H1 (cell line): Measurements from ENCODE around the gene TBX6. TPM values are rescaled to one million over a fixed set of nuclear protein-coding genes. Genes with fewer than 3 reads are reported as not detected.

ENCODE experiments used
- CTCF ChIA-PET: fragments of 300-600 bp; sonication (Branson Sonifier 250); formaldehyde crosslinking; loops from one replicate; lab custom pipeline; 2021; ENCODE audit not compliant: partially characterized antibody; lab: Charles Lee
- POLR2A ChIA-PET: fragments of 300-600 bp; sonication (Branson Sonifier 250); formaldehyde crosslinking; loops from one replicate; lab custom pipeline; 2021; ENCODE audit warnings: inconsistent platforms; ENCODE audit not compliant: partially characterized antibody; lab: Charles Lee
- DNase-seq, 2 experiments: peaks; one replicate each; pipeline versions ENCODE4 v3.0.0 to v3.0.0-alpha.2; 2010 to 2022; ENCODE audit warnings: low spot score in 2 of 2, low read depth in 1 of 2, mixed read lengths in 1 of 2
- FAIRE-seq: peaks from 2 replicates; lab custom pipeline; 2011; peaks lifted over from hg19 to GRCh38; lab: Jason Lieb, UNC
- H2AFZ ChIP-seq: 2 replicates; pipeline ENCODE4 v1.8.1; 2012; ENCODE audit warnings: low read length, inconsistent platforms
- H2AK5ac ChIP-seq: 2 replicates; pipeline ENCODE4 v1.6.1; 2013; ENCODE audit warnings: low read depth, low read length
- H2BK120ac ChIP-seq: replicated peaks from 2 replicates; pipeline ENCODE3; 2013; ENCODE audit warnings: low read depth, low read length, inconsistent platforms
- H2BK12ac ChIP-seq: 2 replicates; pipeline ENCODE4 v1.6.1; 2013; ENCODE audit warnings: low read depth, low read length
- H2BK15ac ChIP-seq: 2 replicates; pipeline ENCODE4 v1.6.1; 2013; ENCODE audit warnings: low read length
- H2BK20ac ChIP-seq: 2 replicates; pipeline ENCODE4 v1.6.1; 2013; ENCODE audit warnings: low read length
- H2BK5ac ChIP-seq: 2 replicates; pipeline ENCODE4 v1.6.1; 2013; ENCODE audit warnings: low read depth, low read length
- H3K14ac ChIP-seq: 2 replicates; pipeline ENCODE4 v1.6.1; 2013; ENCODE audit warnings: inconsistent platforms; ENCODE audit not compliant: insufficient read length
- H3K18ac ChIP-seq: 2 replicates; pipeline ENCODE4 v1.6.1; 2013; ENCODE audit warnings: low read length; ENCODE audit errors: extremely low read depth
- H3K23ac ChIP-seq: 2 replicates; pipeline ENCODE4 v1.6.1; 2013; ENCODE audit warnings: inconsistent platforms; ENCODE audit not compliant: insufficient read length
- H3K23me2 ChIP-seq: 2 replicates; pipeline ENCODE4 v1.6.1; 2013; ENCODE audit warnings: low read depth, low read length
- H3K27ac ChIP-seq: 2 replicates; pipeline ENCODE4 v1.6.1; 2011; ENCODE audit warnings: low read depth, low read length, inconsistent platforms
- H3K27me3 ChIP-seq, 4 experiments: replicated peaks in 1 of 4; 1 replicate in 1 of 4; 2 replicates in 3 of 4; pipeline versions ENCODE4 v1.6.1 to v1.8.1; 2011 to 2013; ENCODE audit warnings: low read length in 3 of 4, mild to moderate bottlenecking in 3 of 4, inconsistent platforms in 2 of 4, mixed read lengths in 2 of 4, moderate library complexity in 1 of 4; ENCODE audit not compliant: control insufficient read depth in 3 of 4, insufficient read depth in 3 of 4; ENCODE audit errors: extremely low read depth in 1 of 4
- H3K36me3 ChIP-seq, 4 experiments: 2 replicates each; pipeline versions ENCODE4 v1.6.1 to v1.8.1; 2011 to 2013; ENCODE audit warnings: mild to moderate bottlenecking in 4 of 4, low read length in 3 of 4, moderate library complexity in 2 of 4, control low read depth in 1 of 4, inconsistent platforms in 1 of 4; ENCODE audit not compliant: insufficient read depth in 4 of 4, control insufficient read depth in 2 of 4
- H3K4ac ChIP-seq: replicated peaks from 2 replicates; pipeline ENCODE3; 2013; ENCODE audit warnings: low read length, low read depth, mixed read lengths, inconsistent platforms; ENCODE audit not compliant: insufficient read length
- H3K4me1 ChIP-seq, 4 experiments: replicated peaks in 1 of 4; 1 replicate in 1 of 4; 2 replicates in 3 of 4; pipeline versions ENCODE4 v1.6.1 to v1.8.1; 2011 to 2013; ENCODE audit warnings: low read length in 3 of 4, inconsistent platforms in 2 of 4, mixed read lengths in 1 of 4; ENCODE audit not compliant: insufficient read depth in 4 of 4, control insufficient read depth in 3 of 4
- H3K4me2 ChIP-seq, 2 experiments: 2 replicates each; pipeline versions ENCODE4 v1.6.1 to v1.8.1; 2011 to 2013; ENCODE audit warnings: low read depth in 2 of 2, low read length in 2 of 2, control low read depth in 1 of 2, inconsistent platforms in 1 of 2, mild to moderate bottlenecking in 1 of 2; ENCODE audit not compliant: insufficient read depth in 1 of 2
- H3K4me3 ChIP-seq, 4 experiments: fragments of 200-600, 300-600 bp in 1 of 4; sonication (generic), shearing (Covaris generic), sonication (Bioruptor Twin) in 1 of 4; 2 replicates each; pipeline versions ENCODE4 v1.5.1 to v1.8.1; 2011 to 2016; ENCODE audit warnings: low read length in 4 of 4, low read depth in 3 of 4, control low read depth in 2 of 4, inconsistent platforms in 2 of 4, mild to moderate bottlenecking in 2 of 4, mixed read lengths in 1 of 4, moderate library complexity in 1 of 4; ENCODE audit not compliant: insufficient read depth in 2 of 4; ENCODE audit errors: extremely low read depth in 1 of 4
- H3K56ac ChIP-seq: replicated peaks from 2 replicates; pipeline ENCODE3; 2013; ENCODE audit warnings: low read depth, mild to moderate bottlenecking, mixed read lengths, low read length, inconsistent platforms; ENCODE audit not compliant: insufficient read length
- H3K79me1 ChIP-seq: 2 replicates; pipeline ENCODE4 v1.6.1; 2013; ENCODE audit warnings: low read depth, low read length, control low read depth
- H3K79me2 ChIP-seq, 2 experiments: 2 replicates each; pipeline versions ENCODE4 v1.6.1 to v1.8.1; 2012 to 2013; ENCODE audit warnings: low read length in 2 of 2, mild to moderate bottlenecking in 2 of 2, inconsistent platforms in 1 of 2; ENCODE audit not compliant: insufficient read depth in 2 of 2, control insufficient read depth in 1 of 2
- H3K9ac ChIP-seq, 4 experiments: replicated peaks in 1 of 4; 1 replicate in 1 of 4; 2 replicates in 3 of 4; pipeline versions ENCODE4 v1.6.1 to v1.8.1; 2011 to 2013; ENCODE audit warnings: low read depth in 3 of 4, low read length in 3 of 4, control low read depth in 2 of 4, mild to moderate bottlenecking in 2 of 4, moderate library complexity in 2 of 4, inconsistent platforms in 1 of 4; ENCODE audit errors: extremely low read depth in 1 of 4
- H3K9me3 ChIP-seq, 2 experiments: 2 replicates each; pipeline versions ENCODE4 v1.6.1 to v1.8.1; 2012 to 2013; ENCODE audit warnings: mild to moderate bottlenecking in 2 of 2, moderate library complexity in 2 of 2, control low read depth in 1 of 2, inconsistent platforms in 1 of 2, low read depth in 1 of 2, low read length in 1 of 2, mixed read lengths in 1 of 2; ENCODE audit not compliant: insufficient read depth in 2 of 2
- H4K20me1 ChIP-seq, 2 experiments: replicated peaks in 1 of 2; 2 replicates each; pipeline versions ENCODE3 to v1.8.1; 2011 to 2013; ENCODE audit warnings: inconsistent platforms in 2 of 2, low read length in 2 of 2, mild to moderate bottlenecking in 1 of 2; ENCODE audit not compliant: insufficient read depth in 2 of 2, control insufficient read depth in 1 of 2
- H4K5ac ChIP-seq: 2 replicates; pipeline ENCODE4 v1.6.1; 2013; ENCODE audit warnings: low read length, low read depth, mixed read lengths, inconsistent platforms; ENCODE audit not compliant: insufficient read length
- H4K8ac ChIP-seq: 2 replicates; pipeline ENCODE4 v1.8.0; 2013; ENCODE audit warnings: mild to moderate bottlenecking, moderate library complexity, low read length, inconsistent platforms; ENCODE audit not compliant: insufficient read depth; ENCODE audit errors: extremely low read depth
- H4K91ac ChIP-seq: replicated peaks from 2 replicates; pipeline ENCODE3; 2013; ENCODE audit warnings: low read length, mixed read lengths, inconsistent platforms; ENCODE audit not compliant: insufficient read length
- CTBP2 ChIP-seq: IDR thresholded peaks from 2 replicates; pipeline ENCODE4 v1.7.0; 2011; ENCODE audit warnings: borderline replicate concordance, mild to moderate bottlenecking, moderate library complexity, mixed read lengths, low read length; ENCODE audit not compliant: insufficient read depth, insufficient read length
- GABPA ChIP-seq: IDR thresholded peaks from 2 replicates; pipeline ENCODE4 v1.6.1; 2011; ENCODE audit warnings: mild to moderate bottlenecking, low read length, moderate library complexity, borderline replicate concordance; ENCODE audit not compliant: insufficient read depth
- HDAC6 ChIP-seq: IDR thresholded peaks from one replicate; pipeline ENCODE4 v1.7.1; 2012; ENCODE audit warnings: low read depth, mild to moderate bottlenecking, inconsistent platforms, low read length, moderate library complexity
- KDM5A ChIP-seq: fragments of 200-600 bp; IDR thresholded peaks from 2 replicates; pipeline ENCODE4 v1.7.1; 2012; ENCODE audit warnings: mild to moderate bottlenecking, low read length, inconsistent platforms, mixed read lengths
- WGBS, 2 experiments: shearing (Covaris generic) in 1 of 2; methylation state at CpG; one replicate each; pipeline versions ENCODE4 v1.1.6 to v1.1.7; 2013 to 2015; ENCODE audit warnings: low lambda C conversion rate in 2 of 2, mixed read lengths in 2 of 2, inconsistent platforms in 1 of 2, low coverage in 1 of 2, missing lambda C conversion rate in 1 of 2; ENCODE audit not compliant: insufficient replicate concordance in 2 of 2, insufficient coverage in 1 of 2, insufficient read length in 1 of 2; ENCODE audit errors: extremely low coverage in 1 of 2, missing lambda C conversion rate in 1 of 2; 5-methylcytosine and 5-hydroxymethylcytosine counted together
- polyA plus RNA-seq, 7 experiments: library from polyadenylated mRNA; depleted of rRNA in 3 of 7; stranded (reverse) in 5 of 7; unstranded in 2 of 7; fragments of >200 nt in 5 of 7; fragments of 200-250 nt in 2 of 7; gene quantifications; 1 replicate in 5 of 7; 2 replicates in 1 of 7; 4 replicates in 1 of 7; pipeline versions ENCODE4 v1.2.1 to v1.2.3, GENCODE V29; 2011 to 2013; ENCODE audit warnings: missing spikeins in 2 of 7, mixed read lengths in 2 of 7
- total RNA-seq: library from RNA; stranded (reverse); fragmentation: NEBNext Ultra II Directional; extraction: Animal tissue kit (Norgen Biotek cat#: 25700); gene quantifications from 2 replicates; pipeline ENCODE4 v1.2.1, GENCODE V29; 2021

TBX6 gene
- total and polyA plus RNA-seq, 2 of the 8 experiments (the other 6 are each of a cell fraction or from before 2014, with no cell fraction given): 2.2 to 2.8 TPM

- H3K14ac ChIP-seq: no peak overlapping the region
- ChIA-PET CTCF (interaction anchor here (2.2 kb wide), 1 partner anchor 27 kb away, joined by 7 read pairs; no protein-coding TSS in a partner anchor), POLR2A (interaction anchor here (2.6 to 14.0 kb wide), 2 partner anchors 11 to 13 kb away, joined by 6 to 353 read pairs; partner anchors contain the start of genes ALDOA and PPP4C)
- DNase-seq (no peak), FAIRE-seq (no peak)
- WGBS, 2 experiments: 100% methylated on average over 3 of the region's 6 CpGs; no CpG with 5 or more reads in 1 of the 2 experiments
- no peak overlapping the region for H2BK120ac ChIP-seq
- H3K36me3 ChIP-seq: peaks cover 21 to 45% (median 31%) of the 10 kb centered on the region in 4 experiments
- H3K4me1 ChIP-seq: peaks cover 0 to 1% (median 0%) of the 10 kb centered on the region in 4 experiments; a peak in 2 of 7 replicates
- H3K4ac ChIP-seq: no peak overlapping the region
- no peak overlapping the region for H4K8ac ChIP-seq
- H3K23ac ChIP-seq: no peak overlapping the region
- no peak overlapping the region for H2BK20ac ChIP-seq
- H3K18ac ChIP-seq: no peak overlapping the region
- H2BK12ac ChIP-seq: no peak overlapping the region
- H3K79me1 ChIP-seq: no peaks in the 10 kb centered on the region; the same call in 1 of the 2 replicates
- no peak overlapping the region for H2BK5ac ChIP-seq
- peaks cover 7 to 16% of the 10 kb centered on the region in 2 experiments for H4K20me1 ChIP-seq
- H3K56ac ChIP-seq: no peak overlapping the region
- H4K5ac ChIP-seq: no peak overlapping the region
- H3K9me3 ChIP-seq: no peaks in the 10 kb centered on the region
- H3K9ac ChIP-seq: no peak overlapping the region
- peaks cover 0 to under 1% (median 0%) of the 10 kb centered on the region in 4 experiments; a peak in 1 of 7 replicates for H3K27me3 ChIP-seq
- H2AK5ac ChIP-seq: no peak overlapping the region
- H3K4me2 ChIP-seq: no peak overlapping the region
- H3K79me2 ChIP-seq: peaks cover 0 to 3% of the 10 kb centered on the region in 2 experiments; a peak in 1 of 4 replicates
- H3K27ac ChIP-seq: no peak overlapping the region
- no peak overlapping the region for H2BK15ac ChIP-seq
- no peak overlapping the region for H2AFZ ChIP-seq
- H4K91ac ChIP-seq: no peak overlapping the region
- H3K4me3 ChIP-seq: no peak overlapping the region
- H3K23me2 ChIP-seq: peaks cover under 1% of the 10 kb centered on the region; the same call in 1 of the 2 replicates
- no peak for TF ChIP-seq HDAC6
- TF ChIP-seq KDM5A: no peak
- no peak for TF ChIP-seq CTBP2
- no peak for TF ChIP-seq GABPA
These were observed 5.9 kb downstream of the TBX6 start for GRCh38 chr16:30085820-30086219.
